Heart left ventricle (tissue), 13 donors: Measurements from ENCODE around the gene WNT3A.

Experiments
- CTCF ChIP-seq, 12 donors: fragments of 200-600 bp; sonication (generic) in 4 of 12; IDR thresholded peaks; one replicate each; pipeline versions ENCODE4 v1.5.0 to v1.8.0; 2018 to 2022; ENCODE audit warnings: antibody characterized with exemption in 12 of 12, mild to moderate bottlenecking in 5 of 12
- POLR2A ChIP-seq, 2 donors: fragments of 450-650 bp; IDR thresholded peaks; one replicate each; pipeline ENCODE4 v1.6.1; 2017; ENCODE audit warnings: antibody characterized with exemption in 2 of 2, mild to moderate bottlenecking in 2 of 2, moderate library complexity in 2 of 2
- donor health status: ischemic (EF 13 %, LVEDD 7.1; RV severe dilation, severe dysfunction).
- donor health status: DM: no; HTN: yes; CAD: no.
- donor health status: DM: no; HTN: no; CAD: no.
- donor health status: ischemic (EF 25% LVEDD 6.9; RV normal size, moderate dysfunction).
- donor health status: ischemic (EF 25% LVEDD 5.7; RV mildly dilated, moderate dysfunction).
- donor health status: ischemic (EF 35%, LVEDD 5.7; RV mildly dilated, moderate dysfunction).
- donor health status: nonischemic (EF 11% LVEDD 7.7; RV severe dilation, severe dysfunction).
- donor health status: DM: yes; HTN: yes; CAD: no.
- donor health status: PGD.
- donor health status: ischemic (EF 29% LVEDD 5.4; RV normal size, mild dysfunction).
- donor health status: nonischemic (EF 23%, LVEDD 6.1; RV moderate dilation, normal function).

DNA sequence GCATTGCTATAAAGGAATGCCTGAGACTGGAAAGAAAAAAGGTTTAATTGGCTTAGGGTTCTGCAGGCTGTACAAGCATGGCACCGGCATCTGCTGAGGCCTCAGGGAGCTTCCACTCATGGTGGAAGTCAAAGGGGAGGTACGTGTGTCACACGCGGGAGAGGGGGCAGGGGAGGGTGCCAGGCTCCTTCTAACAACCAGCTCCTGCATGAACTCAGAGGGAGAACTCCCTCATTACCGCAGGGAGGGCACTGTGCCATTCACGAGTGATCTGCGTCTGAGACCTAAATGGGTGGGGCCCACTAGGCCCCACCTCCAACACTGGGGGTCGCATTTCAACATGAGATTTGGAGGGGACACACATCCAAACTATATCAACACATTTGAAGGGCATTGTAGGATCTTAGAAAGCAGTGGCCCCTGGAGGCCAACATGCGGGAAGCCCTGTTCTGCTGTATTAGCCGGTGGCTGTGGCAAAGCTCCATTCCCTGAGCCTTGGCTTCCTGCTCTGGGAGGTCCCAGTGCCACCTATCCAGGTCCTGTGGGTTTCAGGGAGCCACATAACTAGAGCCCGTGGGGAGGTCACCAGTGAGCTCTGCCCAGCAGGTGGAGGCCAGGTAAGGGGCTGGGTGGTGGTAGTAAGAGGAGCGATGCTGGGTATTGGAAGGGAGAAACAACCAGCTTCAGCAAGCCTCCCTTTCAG, 10.0 kb downstream of the WNT3A start:
- TF ChIP-seq CTCF (IDR thresholded peaks at IDR 0.05) (no peak), POLR2A (IDR thresholded peaks at IDR 0.05) (no peak)
